Mesenchymal stem cell (in vitro differentiated cells and primary cell): ENCODE results near the gene LTO1.

Experiments used
- DNase-seq: peaks from one replicate; pipeline ENCODE4 v3.0.0-alpha.2; 2013
- H2AFZ ChIP-seq: one replicate; pipeline ENCODE4 v1.6.1; 2013; ENCODE audit warnings: low read depth, mild to moderate bottlenecking, control low read depth, inconsistent platforms, low read length, moderate library complexity
- H2AK5ac ChIP-seq: 2 replicates; pipeline ENCODE4 v1.6.1; 2013; ENCODE audit warnings: low read length, moderate library complexity, mild to moderate bottlenecking, inconsistent platforms; ENCODE audit not compliant: severe bottlenecking
- H2BK120ac ChIP-seq: one replicate; pipeline ENCODE4 v1.6.1; 2013; ENCODE audit warnings: low read depth, mild to moderate bottlenecking, inconsistent platforms, low read length, moderate library complexity
- H2BK12ac ChIP-seq, 2 experiments: one replicate each; pipeline ENCODE4 v1.6.1; 2013; ENCODE audit warnings: inconsistent platforms in 2 of 2, low read length in 2 of 2, mild to moderate bottlenecking in 2 of 2, moderate library complexity in 2 of 2, control low read depth in 1 of 2
- H2BK15ac ChIP-seq: one replicate; pipeline ENCODE4 v1.6.1; 2013; ENCODE audit warnings: mild to moderate bottlenecking, low read depth, inconsistent platforms; ENCODE audit not compliant: poor library complexity, severe bottlenecking
- H2BK5ac ChIP-seq: 2 replicates; pipeline ENCODE4 v1.6.1; 2013; ENCODE audit warnings: low read depth, mild to moderate bottlenecking, low read length, control low read depth, inconsistent platforms; ENCODE audit not compliant: poor library complexity, severe bottlenecking
- H3K14ac ChIP-seq, 2 experiments: one replicate each; pipeline ENCODE4 v1.6.1; 2013; ENCODE audit warnings: inconsistent platforms in 2 of 2, low read length in 2 of 2, control low read depth in 1 of 2, mild to moderate bottlenecking in 1 of 2, moderate library complexity in 1 of 2
- H3K18ac ChIP-seq, 2 experiments: one replicate each; pipeline ENCODE4 v1.6.1; 2013; ENCODE audit warnings: inconsistent platforms in 2 of 2, low read length in 2 of 2, control low read depth in 1 of 2, low read depth in 1 of 2, mild to moderate bottlenecking in 1 of 2
- H3K23ac ChIP-seq, 2 experiments: one replicate each; pipeline ENCODE4 v1.6.1; 2013; ENCODE audit warnings: inconsistent platforms in 2 of 2, low read length in 2 of 2, mild to moderate bottlenecking in 2 of 2, moderate library complexity in 2 of 2, control low read depth in 1 of 2
- H3K27ac ChIP-seq: 2 replicates; pipeline ENCODE4 v1.5.1; 2013; ENCODE audit warnings: mild to moderate bottlenecking, moderate library complexity, low read length, control low read depth, inconsistent platforms; ENCODE audit not compliant: poor library complexity, severe bottlenecking
- H3K27me3 ChIP-seq, 2 experiments: 2 replicates each; pipeline versions ENCODE4 v1.6.1 to v1.7.0; 2013; ENCODE audit warnings: low read length in 2 of 2, mild to moderate bottlenecking in 2 of 2, moderate library complexity in 2 of 2, control low read depth in 1 of 2, inconsistent platforms in 1 of 2; ENCODE audit not compliant: control insufficient read depth in 1 of 2, insufficient read depth in 1 of 2
- H3K36me3 ChIP-seq, 2 experiments: 2 replicates each; pipeline versions ENCODE4 v1.6.1 to v1.7.0; 2013; ENCODE audit warnings: low read length in 2 of 2, control low read depth in 1 of 2, inconsistent platforms in 1 of 2, low read depth in 1 of 2, mild to moderate bottlenecking in 1 of 2; ENCODE audit not compliant: insufficient read depth in 2 of 2, control insufficient read depth in 1 of 2
- H3K4ac ChIP-seq, 2 experiments: one replicate each; pipeline ENCODE4 v1.6.1; 2013; ENCODE audit warnings: inconsistent platforms in 2 of 2, low read length in 2 of 2, mild to moderate bottlenecking in 2 of 2, moderate library complexity in 2 of 2, control low read depth in 1 of 2, low read depth in 1 of 2
- H3K4me1 ChIP-seq: 2 replicates; pipeline ENCODE4 v1.6.1; 2013; ENCODE audit warnings: low read depth, low read length, control low read depth; ENCODE audit not compliant: control insufficient read depth, insufficient read depth
- H3K4me2 ChIP-seq: 2 replicates; pipeline ENCODE4 v1.6.1; 2013; ENCODE audit warnings: low read length, mild to moderate bottlenecking, inconsistent platforms; ENCODE audit not compliant: poor library complexity, severe bottlenecking
- H3K4me3 ChIP-seq, 2 experiments: 2 replicates each; pipeline versions ENCODE4 v1.5.1 to v1.7.0; 2013; ENCODE audit warnings: low read length in 2 of 2, mild to moderate bottlenecking in 2 of 2, control low read depth in 1 of 2, low read depth in 1 of 2; ENCODE audit not compliant: insufficient read depth in 1 of 2
- H3K79me1 ChIP-seq: replicated peaks from 2 replicates; pipeline ENCODE4 v1.6.1; 2013; ENCODE audit warnings: mild to moderate bottlenecking, control low read depth, low read length, inconsistent platforms; ENCODE audit not compliant: poor library complexity, severe bottlenecking
- H3K9ac ChIP-seq: 2 replicates; pipeline ENCODE4 v1.7.0; 2013; ENCODE audit warnings: mild to moderate bottlenecking, low read length, moderate library complexity
- H3K9me3 ChIP-seq: 2 replicates; pipeline ENCODE4 v1.7.0; 2013; ENCODE audit warnings: mild to moderate bottlenecking, low read length; ENCODE audit not compliant: control insufficient read depth
- H4K8ac ChIP-seq: one replicate; pipeline ENCODE4 v1.6.1; 2013; ENCODE audit warnings: inconsistent platforms, mild to moderate bottlenecking, low read length, moderate library complexity
- H4K91ac ChIP-seq: one replicate; pipeline ENCODE4 v1.6.1; 2013; ENCODE audit warnings: mild to moderate bottlenecking, low read length, inconsistent platforms
- WGBS: methylation state at CpG from one replicate; pipeline ENCODE4 v1.1.7; 2013; ENCODE audit warnings: mixed read lengths; 5-methylcytosine and 5-hydroxymethylcytosine counted together

LTO1 gene

GRCh38 chr11:69711822-69712801, 37.0 kb upstream of the LTO1 start:
- Histone ChIP-seq H3K4ac (no peak overlapping the region), H2BK12ac (no peak overlapping the region), H2AFZ (no peak overlapping the region), H2BK15ac (no peak overlapping the region), H3K79me1 (no peaks in the 10 kb centered on the region), H2BK120ac (no peak overlapping the region), H3K9ac (no peak overlapping the region), H3K4me3 (no peak overlapping the region), H3K4me2 (no peak overlapping the region), H3K23ac (no peak overlapping the region), H3K18ac (no peak overlapping the region), H3K36me3 (no peaks in the 10 kb centered on the region), H4K8ac (no peak overlapping the region), H2BK5ac (no peak overlapping the region), H4K91ac (no peak overlapping the region), H3K14ac (no peak overlapping the region), H3K4me1 (no peaks in the 10 kb centered on the region), H3K27ac (no peak overlapping the region), H3K9me3 (no peaks in the 10 kb centered on the region), H3K27me3 (peaks cover 37 to 65% of the 10 kb centered on the region in 2 experiments), H2AK5ac (no peak overlapping the region)
- WGBS: 80% methylated on average over 28 of the region's 28 CpGs
- no peak for DNase-seq

- Histone ChIP-seq H2BK120ac (no peak overlapping the region), H2BK5ac (no peak overlapping the region), H3K14ac (no peak overlapping the region), H2BK12ac (no peak overlapping the region), H4K8ac (no peak overlapping the region), H3K79me1 (no peaks in the 10 kb centered on the region), H3K4me1 (peaks cover 11% of the 10 kb centered on the region), H3K18ac (no peak overlapping the region), H2BK15ac (no peak overlapping the region), H3K9me3 (no peaks in the 10 kb centered on the region), H2AK5ac (no peak overlapping the region), H3K27ac (no peak overlapping the region), H3K36me3 (no peaks in the 10 kb centered on the region), H3K4ac (no peak overlapping the region), H3K23ac (no peak overlapping the region), H3K27me3 (peaks cover 56 to 73% of the 10 kb centered on the region in 2 experiments), H4K91ac (no peak overlapping the region), H3K9ac (no peak overlapping the region), H2AFZ (no peak overlapping the region), H3K4me2 (no peak overlapping the region), H3K4me3 (no peak overlapping the region)
- DNase-seq: no peak
- WGBS: 68% methylated on average over 15 of the region's 15 CpGs
Observed at GRCh38 chr11:69708736-69709401, 33.7 kb upstream of the LTO1 start.

GRCh38 chr11:69707176-69707575, 32.0 kb upstream of the LTO1 start:
- H3K14ac ChIP-seq: no peak overlapping the region
- no peak overlapping the region for H2BK15ac ChIP-seq
- H3K4me2 ChIP-seq: no peak overlapping the region
- DNase-seq: no peak
- no peak overlapping the region for H3K4ac ChIP-seq
- no peak overlapping the region for H4K91ac ChIP-seq
- H3K36me3 ChIP-seq: no peaks in the 10 kb centered on the region
- H3K4me3 ChIP-seq: no peak overlapping the region
- no peak overlapping the region for H2BK5ac ChIP-seq
- H3K79me1 ChIP-seq: no peaks in the 10 kb centered on the region
- H2AFZ ChIP-seq: no peak overlapping the region
- peaks cover 69 to 83% of the 10 kb centered on the region in 2 experiments for H3K27me3 ChIP-seq
- no peak overlapping the region for H4K8ac ChIP-seq
- no peaks in the 10 kb centered on the region for H3K9me3 ChIP-seq
- H3K4me1 ChIP-seq: peaks cover 21% of the 10 kb centered on the region
- no peak overlapping the region for H2BK12ac ChIP-seq
- no peak overlapping the region for H3K18ac ChIP-seq
- no peak overlapping the region for H3K9ac ChIP-seq
- H2AK5ac ChIP-seq: no peak overlapping the region
- WGBS: 65% methylated on average over 7 of the region's 7 CpGs
- no peak overlapping the region for H2BK120ac ChIP-seq
- H3K23ac ChIP-seq: no peak overlapping the region
- no peak overlapping the region for H3K27ac ChIP-seq
